GM12801 (cell line): ENCODE measurements around the gene VAMP3.

Source experiments
- TF ChIP-seq, protein P1 (sequence below): IDR thresholded peaks from one replicate; pipeline ENCODE4 v1.5.1; 2011; ENCODE audit warnings: control low read depth; ENCODE audit not compliant: insufficient read length; ENCODE audit errors: extremely low read depth

Gene VAMP3

DNA sequence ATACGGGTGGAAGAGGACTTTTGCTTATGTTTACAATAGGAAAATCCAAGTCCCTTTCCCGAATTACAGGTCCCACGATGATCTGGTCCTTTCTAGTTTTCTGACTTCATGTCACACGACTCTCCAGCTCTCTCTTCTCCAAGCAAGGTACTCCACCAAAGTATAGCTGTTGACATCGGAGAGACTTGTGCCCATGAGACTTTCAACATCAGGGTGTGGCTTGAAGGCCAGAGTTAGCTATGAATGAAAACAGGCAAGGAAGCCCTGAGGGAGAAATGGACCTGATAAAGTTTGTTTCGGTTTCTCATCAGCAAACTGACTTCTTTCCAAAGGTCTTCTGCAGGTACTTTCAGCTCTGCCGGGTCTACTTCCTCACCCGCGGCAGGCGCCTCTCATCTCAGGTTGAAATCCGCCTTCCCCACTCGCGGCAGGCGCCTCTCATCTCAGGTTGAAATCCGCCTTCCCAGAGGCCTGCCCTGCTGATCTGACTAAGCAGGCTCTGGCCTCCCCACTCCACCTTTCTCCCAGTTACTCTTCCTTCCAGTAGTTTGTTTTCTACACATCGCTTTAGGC, 10.9 kb downstream of the VAMP3 start:
- TF ChIP-seq, protein P1, sequence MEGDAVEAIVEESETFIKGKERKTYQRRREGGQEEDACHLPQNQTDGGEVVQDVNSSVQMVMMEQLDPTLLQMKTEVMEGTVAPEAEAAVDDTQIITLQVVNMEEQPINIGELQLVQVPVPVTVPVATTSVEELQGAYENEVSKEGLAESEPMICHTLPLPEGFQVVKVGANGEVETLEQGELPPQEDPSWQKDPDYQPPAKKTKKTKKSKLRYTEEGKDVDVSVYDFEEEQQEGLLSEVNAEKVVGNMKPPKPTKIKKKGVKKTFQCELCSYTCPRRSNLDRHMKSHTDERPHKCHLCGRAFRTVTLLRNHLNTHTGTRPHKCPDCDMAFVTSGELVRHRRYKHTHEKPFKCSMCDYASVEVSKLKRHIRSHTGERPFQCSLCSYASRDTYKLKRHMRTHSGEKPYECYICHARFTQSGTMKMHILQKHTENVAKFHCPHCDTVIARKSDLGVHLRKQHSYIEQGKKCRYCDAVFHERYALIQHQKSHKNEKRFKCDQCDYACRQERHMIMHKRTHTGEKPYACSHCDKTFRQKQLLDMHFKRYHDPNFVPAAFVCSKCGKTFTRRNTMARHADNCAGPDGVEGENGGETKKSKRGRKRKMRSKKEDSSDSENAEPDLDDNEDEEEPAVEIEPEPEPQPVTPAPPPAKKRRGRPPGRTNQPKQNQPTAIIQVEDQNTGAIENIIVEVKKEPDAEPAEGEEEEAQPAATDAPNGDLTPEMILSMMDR: no peak

DNA sequence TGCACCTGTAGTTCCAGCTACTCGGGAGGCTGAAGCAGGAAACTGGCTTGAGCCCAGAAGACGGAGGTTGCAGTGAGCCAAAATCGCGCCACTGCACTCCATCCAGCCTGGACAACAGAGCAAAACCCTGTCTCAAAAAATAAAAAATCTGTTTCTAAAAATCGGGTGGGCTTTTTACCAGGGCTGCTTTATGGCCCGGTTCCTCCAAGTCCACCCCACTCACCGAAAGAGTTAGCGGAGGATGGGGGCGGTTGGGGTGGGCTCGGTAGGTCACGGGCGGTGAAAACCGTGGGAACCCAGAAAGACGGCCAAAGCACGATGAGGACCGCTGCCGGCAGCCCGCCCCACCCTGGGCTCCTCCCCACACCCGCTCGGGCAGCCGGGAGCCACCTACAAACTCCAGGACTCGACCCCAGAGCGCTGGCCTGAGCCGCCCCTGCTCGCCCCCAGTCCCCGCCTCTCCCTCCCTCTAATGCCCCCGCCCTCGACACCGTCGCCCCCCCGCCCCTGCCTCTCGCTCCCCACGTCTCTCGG, 12.1 kb downstream of the VAMP3 start:
- TF ChIP-seq, protein P1: no peak

DNA sequence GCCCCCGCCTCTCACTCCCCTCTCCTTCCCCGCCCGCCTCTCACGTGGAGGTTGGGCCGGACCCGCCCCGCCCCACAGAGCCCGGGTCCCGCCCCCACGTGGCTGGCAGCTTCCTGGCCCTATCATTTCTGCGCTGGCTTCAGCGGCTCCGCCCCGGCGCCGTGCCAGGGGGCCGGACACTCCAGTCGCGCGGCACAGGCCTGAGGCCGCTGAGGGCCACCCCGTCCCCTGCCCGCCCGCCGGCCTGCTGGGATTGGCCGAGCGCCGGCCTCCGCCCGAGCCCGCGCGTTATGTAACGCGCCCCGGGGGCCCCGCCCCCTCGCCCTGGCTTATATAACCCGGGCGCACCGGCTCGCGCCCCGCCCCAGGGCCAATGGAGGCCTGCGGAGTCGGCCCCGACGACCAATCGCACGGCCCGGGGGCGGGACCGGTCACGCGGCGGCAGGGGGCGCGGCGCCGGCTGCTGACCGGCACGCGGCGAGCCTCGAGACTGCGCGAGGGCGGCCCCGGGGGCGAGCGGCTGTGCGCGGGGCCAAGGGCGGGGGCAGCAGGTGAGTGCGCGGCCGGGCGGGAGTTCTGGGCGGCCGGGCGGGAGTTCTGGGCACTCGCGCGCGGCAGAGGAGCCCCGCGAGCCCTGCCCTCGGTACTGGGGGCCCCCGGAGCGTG, 12.9 kb downstream of the VAMP3 start, which contains the start of gene PER3:
Gene PER3 (plus strand): TSS at position 466 of the 666 bp plus-strand sequence. CDS start 587 bp downstream, outside the sequence.
- TF ChIP-seq, protein P1: no peak

DNA sequence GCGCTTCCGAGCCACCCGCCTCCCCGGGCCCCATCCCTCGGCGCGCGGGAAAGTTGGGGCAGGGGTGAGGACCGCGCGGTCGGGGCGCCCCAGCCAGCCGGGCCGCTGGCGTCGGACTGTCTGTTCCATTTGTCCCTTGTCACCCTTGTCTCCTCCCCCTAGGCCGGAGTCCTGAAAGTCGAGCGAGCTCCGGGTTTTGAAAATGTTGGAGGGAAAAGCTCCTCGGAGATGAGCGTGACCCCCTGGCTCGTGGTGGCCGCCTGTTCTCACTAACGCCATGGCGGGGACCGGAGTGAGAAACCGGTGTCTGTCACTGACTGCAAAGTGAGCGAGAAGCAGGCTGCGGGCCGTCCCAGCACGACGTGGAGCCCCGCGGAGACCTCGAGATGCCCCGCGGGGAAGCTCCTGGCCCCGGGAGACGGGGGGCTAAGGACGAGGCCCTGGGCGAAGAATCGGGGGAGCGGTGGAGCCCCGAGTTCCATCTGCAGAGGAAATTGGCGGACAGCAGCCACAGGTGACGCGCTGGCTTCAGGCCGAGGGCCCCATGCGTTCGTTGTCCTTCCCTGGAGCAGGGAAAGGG, 13.5 kb downstream of the VAMP3 start:
- TF ChIP-seq, protein P1: no peak

DNA sequence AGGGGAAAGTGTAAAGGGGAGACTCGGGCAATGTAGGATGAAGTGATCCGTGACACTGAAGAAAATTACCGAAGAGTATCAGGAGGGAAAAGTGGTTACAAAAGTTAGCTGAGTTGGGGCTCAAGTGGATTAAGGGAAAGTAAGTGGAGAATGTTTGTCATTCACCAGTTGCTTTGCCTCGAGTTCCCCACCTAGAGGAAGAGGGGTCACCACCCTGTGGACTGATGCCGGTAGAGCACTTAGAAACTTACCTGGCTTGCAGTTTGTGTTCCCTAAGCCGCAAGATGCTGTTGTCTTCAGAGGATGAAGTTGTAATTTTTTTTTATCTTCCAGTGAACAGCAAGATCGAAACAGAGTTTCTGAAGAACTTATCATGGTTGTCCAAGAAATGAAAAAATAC, 14.0 kb downstream of the VAMP3 start:
- TF ChIP-seq, protein P1: no peak

DNA sequence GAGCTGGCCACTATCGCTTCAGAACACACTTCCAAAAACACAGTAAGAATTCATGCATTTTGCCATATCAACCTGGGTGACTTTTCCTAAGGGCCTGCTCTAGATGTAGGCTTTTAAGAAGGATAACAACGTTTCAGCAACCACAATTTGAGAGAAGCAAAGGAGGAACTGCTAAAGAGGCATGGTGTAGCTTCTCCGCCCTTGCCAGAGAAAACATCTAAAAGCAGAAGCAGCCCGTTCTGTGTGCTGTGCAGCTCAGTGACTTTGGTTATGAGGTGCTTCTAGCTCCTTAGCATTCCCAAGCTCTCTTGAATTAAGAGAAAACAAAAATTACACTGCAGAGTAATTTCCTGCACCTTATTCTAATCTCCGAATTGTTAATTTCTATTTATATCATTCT, 15.7 kb downstream of the VAMP3 start:
- TF ChIP-seq, protein P1: no peak

DNA sequence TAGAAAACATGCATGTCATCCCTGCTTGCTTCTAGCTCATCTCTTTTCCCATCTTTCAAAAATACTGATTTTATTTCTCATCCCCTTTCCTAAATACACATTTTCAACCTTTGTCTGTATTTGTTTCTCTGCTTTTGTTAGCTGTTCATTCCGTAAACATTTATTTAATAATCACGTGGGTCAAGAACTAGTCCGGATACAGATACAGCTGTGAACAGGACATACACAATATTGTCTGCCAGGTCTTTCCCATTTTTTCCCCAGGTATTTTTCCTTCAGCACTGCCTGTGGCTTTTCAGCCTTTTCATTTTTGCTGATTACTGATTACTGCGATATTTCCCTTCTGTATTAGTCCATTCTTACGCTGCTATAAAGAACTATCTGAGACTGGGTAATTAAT, 18.7 kb downstream of the VAMP3 start:
- TF ChIP-seq, protein P1: no peak
